K562 (cell line): ENCODE measurements around the gene UBR3. TPM values are rescaled to one million over a fixed set of nuclear protein-coding genes. Genes with fewer than 3 reads are reported as not detected.
A peak's percentile ranks its signal among the peaks of the same experiment; 100 is the strongest.

Source experiments
- BRF2 ChIP-seq: IDR thresholded peaks from 3 replicates; pipeline ENCODE4 v1.6.1; 2011; ENCODE audit warnings: borderline replicate concordance, mild to moderate bottlenecking; ENCODE audit not compliant: insufficient read length, insufficient read depth
- CEBPB ChIP-seq: fragments of 450-650 bp; IDR thresholded peaks from 2 replicates; pipeline ENCODE4 v1.6.1; 2016; ENCODE audit warnings: missing genetic modification characterization, missing compliant biosample characterization
- CEBPG ChIP-seq, 3 experiments: fragments of 200-800 bp in 1 of 3; sonication (Bioruptor generic) in 1 of 3; sonication (generic) in 1 of 3; formaldehyde crosslinking in 1 of 3; IDR thresholded peaks in 2 of 3; conservative IDR thresholded peaks in 1 of 3; 2 replicates each; pipeline versions ENCODE4 v1.6.1 to v1.8.0; 2016 to 2022; ENCODE audit warnings: missing compliant biosample characterization in 2 of 3, missing genetic modification characterization in 2 of 3, mild to moderate bottlenecking in 1 of 3, missing genetic modification reagents in 1 of 3
- CHD2 ChIP-seq: IDR thresholded peaks from 2 replicates; pipeline ENCODE4 v1.6.1; 2011; ENCODE audit warnings: low read depth, low read length
- CTBP1 ChIP-seq: fragments of 450-650 bp; IDR thresholded peaks from 2 replicates; pipeline ENCODE4 v1.6.1; 2016; ENCODE audit warnings: borderline replicate concordance
- HEY1 ChIP-seq: fragments of 250-450 bp; sonication (Bioruptor Pico); IDR thresholded peaks from 2 replicates; pipeline ENCODE4 v1.5.0; 2020; ENCODE audit warnings: mild to moderate bottlenecking, moderate library complexity, borderline replicate concordance
- ILF3 ChIP-seq: fragments of 450-650 bp; IDR thresholded peaks from 2 replicates; pipeline ENCODE4 v1.6.1; 2018; ENCODE audit warnings: antibody characterized with exemption, mild to moderate bottlenecking, moderate library complexity, borderline replicate concordance
- MAZ ChIP-seq, 2 experiments: fragments of 450-650 bp in 1 of 2; sonication (generic) in 1 of 2; formaldehyde crosslinking; IDR thresholded peaks in 1 of 2; conservative IDR thresholded peaks in 1 of 2; 2 replicates each; pipeline versions ENCODE4 v1.4.0 to v1.5.0; 2020; ENCODE audit warnings: mild to moderate bottlenecking in 1 of 2, missing genetic modification reagents in 1 of 2
- MCM5 ChIP-seq: fragments of 450-650 bp; IDR thresholded peaks from 2 replicates; pipeline ENCODE4 v1.6.1; 2016; ENCODE audit warnings: low read depth
- POLR2A ChIP-seq: fragments of 450-650 bp; conservative IDR thresholded peaks from 2 replicates; pipeline ENCODE4 v1.6.1; 2016
- SREBF1 ChIP-seq: fragments of 150-350 bp; IDR thresholded peaks from 2 replicates; pipeline ENCODE4 v1.6.1; 2014; ENCODE audit warnings: antibody characterized with exemption, low read depth, low read length, borderline replicate concordance
- TBP ChIP-seq: optimal IDR thresholded peaks from 2 replicates; pipeline ENCODE3; 2011; ENCODE audit warnings: low read depth, low read length, improper control_type of control experiment
- THAP7 ChIP-seq: fragments of 250-450 bp; sonication (Bioruptor Pico); IDR thresholded peaks from 2 replicates; pipeline ENCODE4 v1.5.0; 2021
- ZNF140 ChIP-seq: fragments of 250-450 bp; sonication (Bioruptor Pico); IDR thresholded peaks from 2 replicates; pipeline ENCODE4 v1.8.0; 2021; ENCODE audit warnings: moderate library complexity, mild to moderate bottlenecking, inconsistent platforms
- ZNF253 ChIP-seq: fragments of 250-450 bp; sonication (Bioruptor Pico); conservative IDR thresholded peaks from 2 replicates; pipeline ENCODE4 v1.6.1; 2021; ENCODE audit warnings: mild to moderate bottlenecking
- ZNF445 ChIP-seq: fragments of 250-450 bp; sonication (Bioruptor Pico); IDR thresholded peaks from 2 replicates; pipeline ENCODE4 v1.4.0; 2020; ENCODE audit warnings: low read depth, mild to moderate bottlenecking, moderate library complexity
- ZNF699 ChIP-seq: fragments of 250-450 bp; sonication (Bioruptor Pico); IDR thresholded peaks from 2 replicates; pipeline ENCODE4 v1.8.0; 2021; ENCODE audit warnings: mild to moderate bottlenecking, moderate library complexity; ENCODE audit not compliant: insufficient replicate concordance
- polyA plus RNA-seq, 8 experiments: library from polyadenylated mRNA; depleted of rRNA in 4 of 8; stranded (reverse) in 5 of 8; unstranded in 3 of 8; fragments of >200 nt; fragmentation: Nextera tagmentation in 2 of 8; fragmentation: Illumina TruSeq in 1 of 8; extraction: Ambion mirVana in 2 of 8; extraction: Trizol in 1 of 8; gene quantifications; 2 replicates each; pipeline versions ENCODE4 v1.2.1 to v1.2.3, GENCODE V29; 2011 to 2014; ENCODE audit warnings: inconsistent platforms in 1 of 8, missing spikeins in 1 of 8
- total RNA-seq, 7 experiments: library from RNA; depleted of rRNA in 6 of 7; stranded (reverse); fragments of >200 nt in 6 of 7; fragmentation: Illumina TruSeq in 2 of 7; extraction: Trizol in 2 of 7; gene quantifications; 2 replicates each; pipeline versions ENCODE4 v1.2.1 to v1.2.3, GENCODE V29; 2011 to 2021; ENCODE audit warnings: low replicate concordance in 1 of 7
- TF ChIP-seq, protein P1 (sequence below): IDR thresholded peaks from 2 replicates; pipeline ENCODE4 v1.6.1; 2012; ENCODE audit warnings: low read depth, low read length, improper control_type of control experiment, borderline replicate concordance
- TF ChIP-seq, protein P2 (sequence below): fragments of 450-650 bp; IDR thresholded peaks from 2 replicates; pipeline ENCODE4 v1.6.1; 2017; ENCODE audit warnings: antibody characterized with exemption, mild to moderate bottlenecking
- TF ChIP-seq, protein P3 (sequence below), 2 experiments: fragments of 250-450 bp in 1 of 2; fragments of 450-650 bp in 1 of 2; sonication (Bioruptor Pico) in 1 of 2; IDR thresholded peaks; 2 replicates each; pipeline versions ENCODE4 v1.6.1 to v1.8.0; 2016 to 2021; ENCODE audit warnings: mild to moderate bottlenecking in 2 of 2, moderate library complexity in 2 of 2, missing compliant biosample characterization in 1 of 2, missing genetic modification characterization in 1 of 2

UBR3 gene
- total and polyA plus RNA-seq, 9 of the 15 experiments (the other 6 are each of a cell fraction or from before 2014, with no cell fraction given): 14.4 to 63.5 (median 40.4) TPM

DNA sequence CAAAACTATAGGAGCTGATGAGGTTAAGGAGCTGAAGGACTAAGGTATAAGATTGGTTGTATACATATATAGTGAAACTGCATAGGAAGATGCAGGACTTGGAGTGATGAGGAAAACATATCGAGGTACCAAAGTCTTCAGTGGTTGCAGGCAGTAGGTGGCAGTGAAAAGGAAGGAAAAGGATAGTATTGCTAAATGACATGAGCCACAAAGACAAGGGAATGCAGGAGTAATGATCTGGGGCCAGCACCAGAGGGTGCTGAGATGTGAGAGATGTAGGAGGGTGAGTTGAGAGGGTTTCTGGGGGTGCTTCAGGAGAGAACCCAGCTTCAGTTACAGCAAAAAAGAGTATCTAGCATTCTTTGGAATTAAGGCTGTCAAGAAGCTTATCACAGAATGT lies 178.4 kb downstream of the UBR3 start (continued):
- TF ChIP-seq CEBPG (CRISPR knock-in tag; IDR thresholded peaks at IDR 0.05) (no peak), CEBPG (tag; conservative IDR thresholded peaks at IDR 0.05 in 1 of 2, IDR thresholded peaks at IDR 0.05 in 1 of 2) (peak in 1 of 2 experiments; percentile 58; a peak in 1 of 4 replicates), CTBP1 (peak; percentile 84), HEY1 (CRISPR knock-in tag) (no peak), CHD2 (no peak), ZNF699 (no peak), BRF2 (no peak), ZNF140 (no peak), ILF3 (no peak), CEBPB (tag) (peak; percentile 87), POLR2A (no peak), ZNF445 (CRISPR knock-in tag) (no peak), MAZ (CRISPR knock-in tag; conservative IDR thresholded peaks at IDR 0.05 in 1 of 2, IDR thresholded peaks at IDR 0.05 in 1 of 2) (peak in 1 of 2 experiments; percentile 55; a peak in 1 of 4 replicates), TBP (no peak), MCM5 (no peak), ZNF253 (CRISPR knock-in tag) (no peak), SREBF1 (no peak), THAP7 (CRISPR knock-in tag) (no peak)
- TF ChIP-seq, protein P1, sequence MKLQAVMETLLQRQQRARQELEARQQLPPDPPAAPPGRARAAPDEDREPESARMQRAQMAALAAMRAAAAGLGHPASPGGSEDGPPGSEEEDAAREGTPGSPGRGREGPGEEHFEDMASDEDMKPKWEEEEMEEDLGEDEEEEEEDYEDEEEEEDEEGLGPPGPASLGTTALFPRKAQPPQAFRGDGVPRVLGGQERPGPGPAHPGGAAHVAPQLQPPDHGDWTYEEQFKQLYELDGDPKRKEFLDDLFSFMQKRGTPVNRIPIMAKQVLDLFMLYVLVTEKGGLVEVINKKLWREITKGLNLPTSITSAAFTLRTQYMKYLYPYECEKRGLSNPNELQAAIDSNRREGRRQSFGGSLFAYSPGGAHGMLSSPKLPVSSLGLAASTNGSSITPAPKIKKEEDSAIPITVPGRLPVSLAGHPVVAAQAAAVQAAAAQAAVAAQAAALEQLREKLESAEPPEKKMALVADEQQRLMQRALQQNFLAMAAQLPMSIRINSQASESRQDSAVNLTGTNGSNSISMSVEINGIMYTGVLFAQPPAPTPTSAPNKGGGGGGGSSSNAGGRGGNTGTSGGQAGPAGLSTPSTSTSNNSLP: 0 out of 2 replicates have a peak, but pooled peaks have one; percentile 11
- TF ChIP-seq, protein P2, sequence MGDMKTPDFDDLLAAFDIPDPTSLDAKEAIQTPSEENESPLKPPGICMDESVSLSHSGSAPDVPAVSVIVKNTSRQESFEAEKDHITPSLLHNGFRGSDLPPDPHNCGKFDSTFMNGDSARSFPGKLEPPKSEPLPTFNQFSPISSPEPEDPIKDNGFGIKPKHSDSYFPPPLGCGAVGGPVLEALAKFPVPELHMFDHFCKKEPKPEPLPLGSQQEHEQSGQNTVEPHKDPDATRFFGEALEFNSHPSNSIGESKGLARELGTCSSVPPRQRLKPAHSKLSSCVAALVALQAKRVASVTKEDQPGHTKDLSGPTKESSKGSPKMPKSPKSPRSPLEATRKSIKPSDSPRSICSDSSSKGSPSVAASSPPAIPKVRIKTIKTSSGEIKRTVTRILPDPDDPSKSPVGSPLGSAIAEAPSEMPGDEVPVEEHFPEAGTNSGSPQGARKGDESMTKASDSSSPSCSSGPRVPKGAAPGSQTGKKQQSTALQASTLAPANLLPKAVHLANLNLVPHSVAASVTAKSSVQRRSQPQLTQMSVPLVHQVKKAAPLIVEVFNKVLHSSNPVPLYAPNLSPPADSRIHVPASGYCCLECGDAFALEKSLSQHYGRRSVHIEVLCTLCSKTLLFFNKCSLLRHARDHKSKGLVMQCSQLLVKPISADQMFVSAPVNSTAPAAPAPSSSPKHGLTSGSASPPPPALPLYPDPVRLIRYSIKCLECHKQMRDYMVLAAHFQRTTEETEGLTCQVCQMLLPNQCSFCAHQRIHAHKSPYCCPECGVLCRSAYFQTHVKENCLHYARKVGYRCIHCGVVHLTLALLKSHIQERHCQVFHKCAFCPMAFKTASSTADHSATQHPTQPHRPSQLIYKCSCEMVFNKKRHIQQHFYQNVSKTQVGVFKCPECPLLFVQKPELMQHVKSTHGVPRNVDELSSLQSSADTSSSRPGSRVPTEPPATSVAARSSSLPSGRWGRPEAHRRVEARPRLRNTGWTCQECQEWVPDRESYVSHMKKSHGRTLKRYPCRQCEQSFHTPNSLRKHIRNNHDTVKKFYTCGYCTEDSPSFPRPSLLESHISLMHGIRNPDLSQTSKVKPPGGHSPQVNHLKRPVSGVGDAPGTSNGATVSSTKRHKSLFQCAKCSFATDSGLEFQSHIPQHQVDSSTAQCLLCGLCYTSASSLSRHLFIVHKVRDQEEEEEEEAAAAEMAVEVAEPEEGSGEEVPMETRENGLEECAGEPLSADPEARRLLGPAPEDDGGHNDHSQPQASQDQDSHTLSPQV: 0 out of 2 replicates have a peak, but pooled peaks have one; percentile 45
- TF ChIP-seq, protein P3, sequence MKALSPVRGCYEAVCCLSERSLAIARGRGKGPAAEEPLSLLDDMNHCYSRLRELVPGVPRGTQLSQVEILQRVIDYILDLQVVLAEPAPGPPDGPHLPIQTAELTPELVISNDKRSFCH (CRISPR knock-in tag; IDR thresholded peaks at IDR 0.05): no peak
- TF ChIP-seq, protein P3 (tag; IDR thresholded peaks at IDR 0.05): peak; percentile 63
